ENCODE results near the gene MTERF2. TPM values are rescaled to one million over a fixed set of nuclear protein-coding genes. Genes with fewer than 3 reads are reported as not detected.

MTERF2 gene
- 6.7 and 6.9 TPM in 2 replicates for total RNA-seq (2014; rRNA removed; shearing (Covaris generic); ENCODE audit: low replicate concordance)

GRCh38 chr12:106986625-106987389 is at the start of gene MTERF2:
MTERF2 (minus strand) TSS chr12:106987146; CDS start chr12:106978714, 8,432 bp downstream.
- peak within 1 kb of the TSS; percentile 96 for H2AFZ ChIP-seq (ENCODE audit: low read length)
- DNase-seq: peak; percentile 95
- no peaks in the 10 kb centered on the region for H4K20me1 ChIP-seq (ENCODE audit: insufficient read depth, low read depth, low read length)
- H3K27ac ChIP-seq (ENCODE audit: low read length): no peak within 1 kb of the TSS
- H3K4me3 ChIP-seq (ENCODE audit: low read length): peak within 1 kb of the TSS; percentile 80
- peak within 1 kb of the TSS; percentile 76 for H3K9ac ChIP-seq (ENCODE audit: low read length)
- H3K9me3 ChIP-seq (ENCODE audit: low read length): no peaks in the 10 kb centered on the region
- H3K4me2 ChIP-seq (ENCODE audit: low read depth, low read length, poor library complexity, severe bottlenecking): peak within 1 kb of the TSS; percentile 91
- H3K27me3 ChIP-seq (ENCODE audit: low read length): no peaks in the 10 kb centered on the region
- H3K79me2 ChIP-seq (ENCODE audit: low read length): no peaks in the 10 kb centered on the region
- H3K4me1 ChIP-seq (ENCODE audit: low read length): peaks cover 25% of the 10 kb centered on the region
- no peaks in the 10 kb centered on the region for H3K9me2 ChIP-seq (replicated peaks; ENCODE audit: insufficient read depth, low read length)
- H3K36me3 ChIP-seq (ENCODE audit: insufficient read depth, low read length): no peaks in the 10 kb centered on the region

- Histone ChIP-seq H3K36me3 (ENCODE audit: insufficient read depth, low read length) (no peaks in the 10 kb centered on the region), H3K9ac (ENCODE audit: low read length) (no peak overlapping the region)
Observed at GRCh38 chr12:107035733-107036132, 48.8 kb upstream of the MTERF2 start.

GRCh38 chr12:107033758-107034739 is 47.1 kb upstream of the MTERF2 start:
- H2AFZ ChIP-seq (ENCODE audit: low read length): no peak overlapping the region
- H3K27ac ChIP-seq (ENCODE audit: low read length): no peak overlapping the region

More at GRCh38 chr12:107035733-107036132, 48.8 kb upstream of the MTERF2 start:
- H3K4me1 ChIP-seq (ENCODE audit: low read length): no peaks in the 10 kb centered on the region
- no peaks in the 10 kb centered on the region for H3K79me2 ChIP-seq (ENCODE audit: low read length)
- no peaks in the 10 kb centered on the region for H4K20me1 ChIP-seq (ENCODE audit: insufficient read depth, low read depth, low read length)
- no peak overlapping the region for H2AFZ ChIP-seq (ENCODE audit: low read length)
- H3K27ac ChIP-seq (ENCODE audit: low read length): no peak overlapping the region
- no peak overlapping the region for H3K4me3 ChIP-seq (ENCODE audit: low read length)
- no peaks in the 10 kb centered on the region for H3K9me3 ChIP-seq (ENCODE audit: low read length)
- H3K4me2 ChIP-seq (ENCODE audit: low read depth, low read length, poor library complexity, severe bottlenecking): no peak overlapping the region
- DNase-seq: no peak
- H3K9me2 ChIP-seq (replicated peaks; ENCODE audit: insufficient read depth, low read length): no peaks in the 10 kb centered on the region
- H3K27me3 ChIP-seq (ENCODE audit: low read length): no peaks in the 10 kb centered on the region

GRCh38 chr12:107032266-107032665 is 45.3 kb upstream of the MTERF2 start:
- Histone ChIP-seq H3K9ac (ENCODE audit: low read length) (no peak overlapping the region), H3K4me3 (ENCODE audit: low read length) (no peak overlapping the region), H3K36me3 (ENCODE audit: insufficient read depth, low read length) (no peaks in the 10 kb centered on the region), H3K4me1 (ENCODE audit: low read length) (no peaks in the 10 kb centered on the region), H3K4me2 (ENCODE audit: low read depth, low read length, poor library complexity, severe bottlenecking) (no peak overlapping the region), H3K9me3 (ENCODE audit: low read length) (no peaks in the 10 kb centered on the region), H4K20me1 (ENCODE audit: insufficient read depth, low read depth, low read length) (no peaks in the 10 kb centered on the region), H3K27me3 (ENCODE audit: low read length) (no peaks in the 10 kb centered on the region), H2AFZ (ENCODE audit: low read length) (no peak overlapping the region), H3K27ac (ENCODE audit: low read length) (no peak overlapping the region), H3K79me2 (ENCODE audit: low read length) (no peaks in the 10 kb centered on the region), H3K9me2 (replicated peaks; ENCODE audit: insufficient read depth, low read length) (no peaks in the 10 kb centered on the region)
- DNase-seq: no peak

More at GRCh38 chr12:107033758-107034739, 47.1 kb upstream of the MTERF2 start:
- no peak overlapping the region for H3K4me2 ChIP-seq (ENCODE audit: low read depth, low read length, poor library complexity, severe bottlenecking)
- no peaks in the 10 kb centered on the region for H3K36me3 ChIP-seq (ENCODE audit: insufficient read depth, low read length)
- DNase-seq: no peak
- H3K9me3 ChIP-seq (ENCODE audit: low read length): no peaks in the 10 kb centered on the region
- no peaks in the 10 kb centered on the region for H3K9me2 ChIP-seq (replicated peaks; ENCODE audit: insufficient read depth, low read length)
- H3K4me1 ChIP-seq (ENCODE audit: low read length): no peaks in the 10 kb centered on the region
- H3K9ac ChIP-seq (ENCODE audit: low read length): no peak overlapping the region
- H3K4me3 ChIP-seq (ENCODE audit: low read length): no peak overlapping the region
- H3K27me3 ChIP-seq (ENCODE audit: low read length): no peaks in the 10 kb centered on the region
- H3K79me2 ChIP-seq (ENCODE audit: low read length): no peaks in the 10 kb centered on the region
- no peaks in the 10 kb centered on the region for H4K20me1 ChIP-seq (ENCODE audit: insufficient read depth, low read depth, low read length)

- H3K36me3 ChIP-seq (ENCODE audit: insufficient read depth, low read length): no peaks in the 10 kb centered on the region
- H3K4me1 ChIP-seq (ENCODE audit: low read length): no peaks in the 10 kb centered on the region
- no peak overlapping the region for H3K4me3 ChIP-seq (ENCODE audit: low read length)
- H2AFZ ChIP-seq (ENCODE audit: low read length): no peak overlapping the region
- no peaks in the 10 kb centered on the region for H4K20me1 ChIP-seq (ENCODE audit: insufficient read depth, low read depth, low read length)
- DNase-seq: no peak
- no peaks in the 10 kb centered on the region for H3K27me3 ChIP-seq (ENCODE audit: low read length)
- no peak overlapping the region for H3K9ac ChIP-seq (ENCODE audit: low read length)
- no peak overlapping the region for H3K27ac ChIP-seq (ENCODE audit: low read length)
- H3K9me2 ChIP-seq (replicated peaks; ENCODE audit: insufficient read depth, low read length): no peaks in the 10 kb centered on the region
- H3K4me2 ChIP-seq (ENCODE audit: low read depth, low read length, poor library complexity, severe bottlenecking): no peak overlapping the region
- no peaks in the 10 kb centered on the region for H3K9me3 ChIP-seq (ENCODE audit: low read length)
- H3K79me2 ChIP-seq (ENCODE audit: low read length): no peaks in the 10 kb centered on the region
Observed at GRCh38 chr12:107031061-107031460, 44.1 kb upstream of the MTERF2 start.

GRCh38 chr12:107029081-107029480 is 42.1 kb upstream of the MTERF2 start:
- H3K9me3 ChIP-seq (ENCODE audit: low read length): no peaks in the 10 kb centered on the region
- no peak overlapping the region for H3K4me3 ChIP-seq (ENCODE audit: low read length)
- no peaks in the 10 kb centered on the region for H4K20me1 ChIP-seq (ENCODE audit: insufficient read depth, low read depth, low read length)
- H3K4me1 ChIP-seq (ENCODE audit: low read length): no peaks in the 10 kb centered on the region
- H3K79me2 ChIP-seq (ENCODE audit: low read length): no peaks in the 10 kb centered on the region
- no peaks in the 10 kb centered on the region for H3K27me3 ChIP-seq (ENCODE audit: low read length)
- H2AFZ ChIP-seq (ENCODE audit: low read length): no peak overlapping the region
- no peak overlapping the region for H3K4me2 ChIP-seq (ENCODE audit: low read depth, low read length, poor library complexity, severe bottlenecking)
- no peak overlapping the region for H3K9ac ChIP-seq (ENCODE audit: low read length)
- H3K36me3 ChIP-seq (ENCODE audit: insufficient read depth, low read length): no peaks in the 10 kb centered on the region
- H3K9me2 ChIP-seq (replicated peaks; ENCODE audit: insufficient read depth, low read length): no peaks in the 10 kb centered on the region
- H3K27ac ChIP-seq (ENCODE audit: low read length): no peak overlapping the region
- DNase-seq: no peak

GRCh38 chr12:107027636-107028053 is 40.7 kb upstream of the MTERF2 start:
- H3K9ac ChIP-seq (ENCODE audit: low read length): no peak overlapping the region
- H3K27ac ChIP-seq (ENCODE audit: low read length): no peak overlapping the region
- H3K4me1 ChIP-seq (ENCODE audit: low read length): no peaks in the 10 kb centered on the region
- H3K27me3 ChIP-seq (ENCODE audit: low read length): no peaks in the 10 kb centered on the region
- H3K36me3 ChIP-seq (ENCODE audit: insufficient read depth, low read length): no peaks in the 10 kb centered on the region
- DNase-seq: no peak
- H3K79me2 ChIP-seq (ENCODE audit: low read length): no peaks in the 10 kb centered on the region
- no peak overlapping the region for H2AFZ ChIP-seq (ENCODE audit: low read length)
- no peaks in the 10 kb centered on the region for H3K9me2 ChIP-seq (replicated peaks; ENCODE audit: insufficient read depth, low read length)
- no peaks in the 10 kb centered on the region for H3K9me3 ChIP-seq (ENCODE audit: low read length)
- no peaks in the 10 kb centered on the region for H4K20me1 ChIP-seq (ENCODE audit: insufficient read depth, low read depth, low read length)
- H3K4me3 ChIP-seq (ENCODE audit: low read length): no peak overlapping the region
- H3K4me2 ChIP-seq (ENCODE audit: low read depth, low read length, poor library complexity, severe bottlenecking): no peak overlapping the region
